ENCODE data around the gene DHRS13.
A peak's percentile ranks its signal among the peaks of the same experiment; 100 is the strongest.
"Not testable (repeated sequence)": the region's sequence is repeated elsewhere in the genome, so short reads cannot be mapped to it uniquely, and the experiment has no call there.

DHRS13 gene

GRCh38 chr17:28857905-28858800 lies 44.7 kb downstream of the DHRS13 start:
- DNase-seq (ENCODE audit: low read depth, low spot score), result no peak
- H3K4me3 ChIP-seq (ENCODE audit: insufficient read length, low read depth), result no peak overlapping the region
- H3K27me3 ChIP-seq (ENCODE audit: insufficient read depth, insufficient read length), result no peaks in the 10 kb centered on the region
- H3K36me3 ChIP-seq (ENCODE audit: insufficient read depth, insufficient read length, low read length), result peaks cover 41% of the 10 kb centered on the region
- no peaks in the 10 kb centered on the region for H3K9me3 ChIP-seq (ENCODE audit: insufficient read depth, low read length)
- no peak overlapping the region for H3K9ac ChIP-seq (ENCODE audit: insufficient read length, low read depth)
- TF ChIP-seq SUZ12 (IDR thresholded peaks at IDR 0.05; ENCODE audit: extremely low read depth, insufficient read depth, insufficient read length), result no peak
- no peak for TF ChIP-seq YY1 (IDR thresholded peaks at IDR 0.05; ENCODE audit: insufficient read depth, insufficient read length)
- TF ChIP-seq ZNF274 (IDR thresholded peaks at IDR 0.05; ENCODE audit: low read depth, low read length), result no peak
- no peaks in the 10 kb centered on the region for H3K4me1 ChIP-seq (ENCODE audit: insufficient read depth, insufficient read length)

GRCh38 chr17:28856028-28856574 lies 46.8 kb downstream of the DHRS13 start:
- no peak overlapping the region for H3K9ac ChIP-seq (ENCODE audit: insufficient read length, low read depth)
- TF ChIP-seq SUZ12 (IDR thresholded peaks at IDR 0.05; ENCODE audit: extremely low read depth, insufficient read depth, insufficient read length) (no peak), ZNF274 (IDR thresholded peaks at IDR 0.05; ENCODE audit: low read depth, low read length) (no peak), YY1 (IDR thresholded peaks at IDR 0.05; ENCODE audit: insufficient read depth, insufficient read length) (no peak)

GRCh38 chr17:28855336-28855679 lies 47.6 kb downstream of the DHRS13 start:
- Histone ChIP-seq H3K9ac (ENCODE audit: insufficient read length, low read depth) (peak overlapping the region; percentile 95), H3K27me3 (ENCODE audit: insufficient read depth, insufficient read length) (no peaks in the 10 kb centered on the region), H3K9me3 (ENCODE audit: insufficient read depth, low read length) (no peaks in the 10 kb centered on the region), H3K4me1 (ENCODE audit: insufficient read depth, insufficient read length) (no peaks in the 10 kb centered on the region), H3K4me3 (ENCODE audit: insufficient read length, low read depth) (peak overlapping the region; percentile 93), H3K36me3 (ENCODE audit: insufficient read depth, insufficient read length, low read length) (peaks cover 29% of the 10 kb centered on the region)
- DNase-seq (ENCODE audit: low read depth, low spot score), result no peak
- TF ChIP-seq ZNF274 (IDR thresholded peaks at IDR 0.05; ENCODE audit: low read depth, low read length), result no peak
- no peak for TF ChIP-seq YY1 (IDR thresholded peaks at IDR 0.05; ENCODE audit: insufficient read depth, insufficient read length)
- TF ChIP-seq SUZ12 (IDR thresholded peaks at IDR 0.05; ENCODE audit: extremely low read depth, insufficient read depth, insufficient read length), result no peak

More at GRCh38 chr17:28856028-28856574, 46.8 kb downstream of the DHRS13 start:
- H3K4me1 ChIP-seq (ENCODE audit: insufficient read depth, insufficient read length), result no peaks in the 10 kb centered on the region
- no peaks in the 10 kb centered on the region for H3K9me3 ChIP-seq (ENCODE audit: insufficient read depth, low read length)
- no peaks in the 10 kb centered on the region for H3K27me3 ChIP-seq (ENCODE audit: insufficient read depth, insufficient read length)
- H3K36me3 ChIP-seq (ENCODE audit: insufficient read depth, insufficient read length, low read length), result peaks cover 35% of the 10 kb centered on the region
- no peak for DNase-seq (ENCODE audit: low read depth, low spot score)
- H3K4me3 ChIP-seq (ENCODE audit: insufficient read length, low read depth), result no peak overlapping the region

- H3K36me3 ChIP-seq (ENCODE audit: insufficient read depth, insufficient read length, low read length), result peaks cover 26% of the 10 kb centered on the region
- H3K9me3 ChIP-seq (ENCODE audit: insufficient read depth, low read length), result no peaks in the 10 kb centered on the region
- H3K4me3 ChIP-seq (ENCODE audit: insufficient read length, low read depth), result peak within 1 kb of the TSS; percentile 93
- peak within 1 kb of the TSS; percentile 95 for H3K9ac ChIP-seq (ENCODE audit: insufficient read length, low read depth)
- DNase-seq (ENCODE audit: low read depth, low spot score), result peak; percentile 70
- TF ChIP-seq YY1 (IDR thresholded peaks at IDR 0.05; ENCODE audit: insufficient read depth, insufficient read length) (peak; percentile 93), SUZ12 (IDR thresholded peaks at IDR 0.05; ENCODE audit: extremely low read depth, insufficient read depth, insufficient read length) (no peak)
- no peaks in the 10 kb centered on the region for H3K4me1 ChIP-seq (ENCODE audit: insufficient read depth, insufficient read length)
- H3K27me3 ChIP-seq (ENCODE audit: insufficient read depth, insufficient read length), result no peaks in the 10 kb centered on the region
These were observed 48.2 kb downstream of the DHRS13 start, which contains the start of gene ERAL1 for GRCh38 chr17:28854457-28855335. ERAL1 (plus strand) TSS chr17:28855016; CDS start chr17:28855035, 19 bp downstream.

- H3K4me3 ChIP-seq (ENCODE audit: insufficient read length, low read depth), result no peak overlapping the region
- H3K36me3 ChIP-seq (ENCODE audit: insufficient read depth, insufficient read length, low read length), result peaks cover 14% of the 10 kb centered on the region
- TF ChIP-seq YY1 (IDR thresholded peaks at IDR 0.05; ENCODE audit: insufficient read depth, insufficient read length) (no peak), ZNF274 (IDR thresholded peaks at IDR 0.05; ENCODE audit: low read depth, low read length) (no peak), SUZ12 (IDR thresholded peaks at IDR 0.05; ENCODE audit: extremely low read depth, insufficient read depth, insufficient read length) (no peak)
- no peaks in the 10 kb centered on the region for H3K9me3 ChIP-seq (ENCODE audit: insufficient read depth, low read length)
- no peak for DNase-seq (ENCODE audit: low read depth, low spot score)
- H3K9ac ChIP-seq (ENCODE audit: insufficient read length, low read depth), result no peak overlapping the region
- H3K4me1 ChIP-seq (ENCODE audit: insufficient read depth, insufficient read length), result no peaks in the 10 kb centered on the region
- H3K27me3 ChIP-seq (ENCODE audit: insufficient read depth, insufficient read length), result no peaks in the 10 kb centered on the region
These were observed 49.6 kb downstream of the DHRS13 start for GRCh38 chr17:28853295-28853694.

- TF ChIP-seq YY1 (IDR thresholded peaks at IDR 0.05; ENCODE audit: insufficient read depth, insufficient read length), result no peak
- no peak for TF ChIP-seq ZNF274 (IDR thresholded peaks at IDR 0.05; ENCODE audit: low read depth, low read length)
- TF ChIP-seq SUZ12 (IDR thresholded peaks at IDR 0.05; ENCODE audit: extremely low read depth, insufficient read depth, insufficient read length), result no peak
- no peak overlapping the region for H3K9ac ChIP-seq (ENCODE audit: insufficient read length, low read depth)
- H3K4me1 ChIP-seq (ENCODE audit: insufficient read depth, insufficient read length), result no peaks in the 10 kb centered on the region
- H3K36me3 ChIP-seq (ENCODE audit: insufficient read depth, insufficient read length, low read length), result no peaks in the 10 kb centered on the region
- H3K27me3 ChIP-seq (ENCODE audit: insufficient read depth, insufficient read length), result no peaks in the 10 kb centered on the region
- no peaks in the 10 kb centered on the region for H3K9me3 ChIP-seq (ENCODE audit: insufficient read depth, low read length)
- H3K4me3 ChIP-seq (ENCODE audit: insufficient read length, low read depth), result no peak overlapping the region
- DNase-seq (ENCODE audit: low read depth, low spot score), result no peak
These were observed 53.6 kb downstream of the DHRS13 start for GRCh38 chr17:28849281-28849680.

- not testable (repeated sequence) for H3K36me3 ChIP-seq (ENCODE audit: insufficient read depth, insufficient read length, low read length); H3K4me1 ChIP-seq (ENCODE audit: insufficient read depth, insufficient read length); H3K4me3 ChIP-seq (ENCODE audit: insufficient read length, low read depth); H3K9ac ChIP-seq (ENCODE audit: insufficient read length, low read depth); H3K27me3 ChIP-seq (ENCODE audit: insufficient read depth, insufficient read length); DNase-seq (ENCODE audit: low read depth, low spot score); H3K9me3 ChIP-seq (ENCODE audit: insufficient read depth, low read length)
These were observed 54.2 kb downstream of the DHRS13 start for GRCh38 chr17:28848667-28849066.

All from NT2/D1 (cell line).